ENCODE measurements around the gene NFIC. TPM values are rescaled to one million over a fixed set of nuclear protein-coding genes. Genes with fewer than 3 reads are reported as not detected.

NFIC gene
- total RNA-seq, 1 donor: 42.7 TPM

DNA sequence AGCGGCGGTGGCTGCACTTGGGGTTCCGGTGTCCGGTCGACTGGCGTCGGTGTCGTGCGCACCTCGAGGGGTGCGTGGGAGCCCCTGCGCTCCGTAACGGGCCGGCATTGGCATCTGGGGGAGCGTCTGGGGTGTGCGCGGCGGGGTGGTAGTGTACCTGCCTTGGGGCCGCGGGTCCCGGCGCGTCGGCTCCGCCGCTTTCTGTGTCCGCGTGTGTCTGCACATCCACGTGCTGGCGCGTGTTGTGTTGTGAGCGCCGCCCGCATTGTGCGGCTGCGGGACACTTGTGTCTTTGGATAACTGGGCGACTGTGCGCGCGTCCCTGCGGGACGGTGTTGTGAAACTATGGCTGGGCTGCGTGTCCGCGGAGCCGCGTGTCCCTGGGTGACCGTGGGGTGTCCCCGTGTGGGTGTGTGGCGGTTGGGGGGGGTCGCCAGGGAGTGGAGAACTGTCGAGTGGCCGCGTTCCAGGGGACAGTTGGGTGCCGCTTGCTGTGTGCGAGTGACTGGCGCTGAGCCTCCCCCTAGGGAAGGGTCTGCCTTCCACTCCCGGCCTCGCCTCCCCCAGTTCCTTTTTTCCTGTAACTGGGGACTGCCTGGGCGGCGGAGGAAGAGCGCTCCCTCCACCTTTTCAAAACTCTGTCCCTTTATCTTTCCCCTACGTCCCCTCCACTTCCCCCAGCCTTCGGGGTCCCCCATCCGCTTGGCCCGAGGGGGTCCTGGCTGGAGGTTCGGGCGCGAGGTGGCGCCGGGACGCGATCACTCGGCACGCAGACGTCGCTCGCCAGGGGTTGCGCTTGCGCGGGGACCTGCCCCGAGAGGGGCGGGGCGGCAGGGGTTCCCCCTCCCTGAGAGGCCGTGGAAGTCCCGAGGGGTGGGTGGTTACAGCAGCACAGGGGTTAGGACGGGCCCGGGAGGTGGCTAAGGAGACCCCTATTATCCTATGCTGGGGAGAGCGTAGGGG, 5.7 kb upstream of the NFIC start:
- TF ChIP-seq, protein P1, sequence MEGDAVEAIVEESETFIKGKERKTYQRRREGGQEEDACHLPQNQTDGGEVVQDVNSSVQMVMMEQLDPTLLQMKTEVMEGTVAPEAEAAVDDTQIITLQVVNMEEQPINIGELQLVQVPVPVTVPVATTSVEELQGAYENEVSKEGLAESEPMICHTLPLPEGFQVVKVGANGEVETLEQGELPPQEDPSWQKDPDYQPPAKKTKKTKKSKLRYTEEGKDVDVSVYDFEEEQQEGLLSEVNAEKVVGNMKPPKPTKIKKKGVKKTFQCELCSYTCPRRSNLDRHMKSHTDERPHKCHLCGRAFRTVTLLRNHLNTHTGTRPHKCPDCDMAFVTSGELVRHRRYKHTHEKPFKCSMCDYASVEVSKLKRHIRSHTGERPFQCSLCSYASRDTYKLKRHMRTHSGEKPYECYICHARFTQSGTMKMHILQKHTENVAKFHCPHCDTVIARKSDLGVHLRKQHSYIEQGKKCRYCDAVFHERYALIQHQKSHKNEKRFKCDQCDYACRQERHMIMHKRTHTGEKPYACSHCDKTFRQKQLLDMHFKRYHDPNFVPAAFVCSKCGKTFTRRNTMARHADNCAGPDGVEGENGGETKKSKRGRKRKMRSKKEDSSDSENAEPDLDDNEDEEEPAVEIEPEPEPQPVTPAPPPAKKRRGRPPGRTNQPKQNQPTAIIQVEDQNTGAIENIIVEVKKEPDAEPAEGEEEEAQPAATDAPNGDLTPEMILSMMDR (IDR thresholded peaks at IDR 0.05; ENCODE audit: insufficient read depth, low read depth, low read length): peak; percentile 10
- H3K4me3 ChIP-seq (ENCODE audit: low read depth, low read length): peak overlapping the region; percentile 68
- DNase-seq (ENCODE audit: low read depth): peak; percentile 55

DNA sequence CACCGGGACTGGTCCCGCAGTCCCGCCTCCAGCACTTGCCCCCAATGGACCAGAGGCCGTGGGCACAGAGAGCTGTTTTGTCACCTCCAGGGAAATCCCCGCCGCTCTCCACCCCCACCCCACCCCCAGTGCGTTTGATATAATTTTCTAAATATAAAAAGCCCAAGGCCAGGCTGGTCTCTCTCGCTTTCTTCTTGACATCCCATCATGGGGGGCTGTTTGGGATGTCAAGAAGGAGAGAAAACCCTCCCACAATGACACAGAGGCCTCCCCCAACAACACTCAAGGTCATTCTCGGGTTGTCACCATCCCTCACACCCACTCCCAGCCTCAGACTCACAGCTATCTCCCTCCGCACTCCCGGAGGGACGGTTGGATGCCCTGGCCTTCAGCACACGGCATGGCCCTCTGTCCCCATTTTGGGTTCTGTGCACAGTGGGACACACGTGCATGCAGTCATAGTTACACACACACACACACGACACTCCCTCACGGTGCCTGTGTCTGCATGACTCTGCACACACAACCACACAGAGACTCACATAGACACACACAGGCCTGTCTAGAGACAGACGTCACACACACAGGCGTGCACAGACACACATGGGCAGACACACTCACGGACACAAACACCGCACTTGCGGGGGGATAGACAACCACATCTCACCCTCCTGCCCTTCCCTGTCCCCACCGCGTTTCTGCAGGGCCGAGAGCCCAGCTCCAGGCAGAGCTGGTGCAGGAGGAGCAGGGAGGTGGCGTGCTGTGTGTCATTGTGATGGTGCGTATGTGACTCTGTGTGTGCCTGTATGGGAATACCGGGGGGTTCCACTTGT, 4.8 kb upstream of the NFIC start:
- DNase-seq (ENCODE audit: low read depth): no peak
- TF ChIP-seq, protein P1 (IDR thresholded peaks at IDR 0.05; ENCODE audit: insufficient read depth, low read depth, low read length): no peak
- peak overlapping the region; percentile 68 for H3K4me3 ChIP-seq (ENCODE audit: low read depth, low read length)

DNA sequence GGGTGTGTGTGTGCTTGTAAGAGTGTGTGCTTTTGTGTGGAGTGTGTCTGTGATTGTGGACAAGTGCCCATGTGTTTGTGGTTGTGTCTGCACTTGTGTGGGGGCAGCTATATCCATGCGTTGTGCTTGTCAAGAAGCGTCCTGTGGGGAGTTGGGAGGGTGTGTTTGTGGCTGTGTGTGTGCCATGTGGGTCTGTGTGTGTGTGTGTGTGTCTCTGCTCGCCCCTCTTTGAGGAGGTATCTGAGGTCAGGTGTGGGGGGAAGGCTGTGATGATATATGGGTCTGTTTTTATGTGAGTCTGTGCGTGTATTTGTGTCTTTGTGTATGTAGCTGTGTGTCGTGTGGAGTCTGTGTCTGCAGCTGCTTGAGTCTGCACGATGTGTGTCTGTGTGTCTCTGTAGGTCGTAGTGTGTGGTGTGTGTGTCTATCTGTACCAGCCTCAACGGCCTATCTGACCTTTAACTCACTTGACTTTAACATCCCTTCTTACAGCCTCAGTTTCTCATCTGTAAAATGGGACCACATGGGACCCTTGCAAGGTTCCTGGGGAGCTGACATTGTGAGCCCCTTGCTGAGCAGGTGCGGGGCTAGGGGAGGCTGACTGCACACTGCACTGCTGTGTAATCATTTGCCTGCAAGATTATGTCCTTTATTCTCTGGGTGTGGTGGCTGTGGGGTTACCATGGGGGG, 4.0 kb upstream of the NFIC start:
- TF ChIP-seq, protein P1 (IDR thresholded peaks at IDR 0.05; ENCODE audit: insufficient read depth, low read depth, low read length): no peak
- no peak for DNase-seq (ENCODE audit: low read depth)

DNA sequence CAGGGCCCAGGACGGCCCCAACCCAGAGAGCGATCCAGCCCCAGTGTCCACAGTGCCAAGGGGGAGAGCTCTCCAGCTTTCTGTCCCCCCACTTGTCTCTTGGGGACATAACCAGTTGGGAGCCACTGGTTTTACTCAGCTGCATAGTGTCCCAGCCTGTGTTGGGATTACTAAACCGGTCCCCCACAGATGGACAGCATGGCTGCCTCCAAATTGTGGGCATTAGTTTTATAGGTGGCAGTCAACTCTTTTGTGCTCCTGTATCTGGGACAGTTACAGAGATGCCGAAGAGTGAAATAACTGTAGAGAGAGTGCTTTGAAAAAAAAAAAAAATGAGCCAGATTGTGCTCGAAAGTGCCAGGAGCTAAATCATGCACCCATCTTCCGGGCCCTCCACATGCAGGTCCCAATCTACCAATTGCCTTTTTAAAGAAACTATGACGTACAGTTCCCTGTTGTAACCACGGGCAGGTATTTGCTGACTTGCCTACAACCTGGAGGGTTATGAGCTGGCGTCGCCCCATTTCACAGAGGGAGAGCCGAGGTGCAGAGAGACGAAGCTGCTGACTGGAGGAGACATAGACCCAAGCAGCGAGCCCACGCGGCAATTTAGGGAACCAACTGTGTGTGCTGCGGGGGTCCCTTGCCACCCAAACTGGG, 2.4 kb upstream of the NFIC start:
- no peak for DNase-seq (ENCODE audit: low read depth)
- TF ChIP-seq, protein P1 (IDR thresholded peaks at IDR 0.05; ENCODE audit: insufficient read depth, low read depth, low read length): no peak
- no peak overlapping the region for H3K4me3 ChIP-seq (ENCODE audit: low read depth, low read length)

More for the DNA sequence above, 4.0 kb upstream of the NFIC start:
- H3K4me3 ChIP-seq (ENCODE audit: low read depth, low read length): no peak overlapping the region

DNA sequence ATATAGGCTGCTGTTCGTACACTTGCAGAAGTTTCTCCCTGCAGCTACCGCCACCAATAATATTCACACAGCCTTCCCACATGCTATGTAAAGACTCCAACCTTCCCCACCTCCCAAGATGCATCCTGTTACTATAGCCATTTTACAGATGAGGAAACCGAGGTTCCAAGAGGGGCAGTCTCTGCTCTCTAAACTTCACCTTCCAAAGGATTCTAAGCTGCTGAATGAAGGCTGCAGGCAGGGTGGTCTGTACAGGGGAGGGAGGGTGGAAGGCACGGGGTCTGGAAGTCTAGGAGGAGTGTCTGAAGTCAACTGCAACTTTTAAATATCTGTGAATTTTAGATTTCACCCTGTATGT, 1.9 kb upstream of the NFIC start:
- no peak overlapping the region for H3K4me3 ChIP-seq (ENCODE audit: low read depth, low read length)
- DNase-seq (ENCODE audit: low read depth): no peak
- TF ChIP-seq, protein P1 (IDR thresholded peaks at IDR 0.05; ENCODE audit: insufficient read depth, low read depth, low read length): no peak

Measured in fibroblast of villous mesenchyme (primary cell).